Stimulated activated naive CD8-positive, alpha-beta T cell treated with anti-CD3 and anti-CD28 coated beads, Interleukin-15, Interleukin-2, amounts not matched to agents 100 U/mL and 50 U/mL, for 24 hours (primary cell): Measurements from ENCODE around the gene GDAP1L1.
"Not testable (repeated sequence)": the region's sequence is repeated elsewhere in the genome, so short reads cannot be mapped to it uniquely, and the experiment has no call there.

Experiments
- ATAC-seq: fragments of 150-1000 bp; cut with Tn5 transposase; one replicate; pipeline ENCODE4 v1.10.0; 2021
- DNase-seq: peaks from one replicate; pipeline ENCODE4 v3.0.0; 2021

The GDAP1L1 gene

DNA sequence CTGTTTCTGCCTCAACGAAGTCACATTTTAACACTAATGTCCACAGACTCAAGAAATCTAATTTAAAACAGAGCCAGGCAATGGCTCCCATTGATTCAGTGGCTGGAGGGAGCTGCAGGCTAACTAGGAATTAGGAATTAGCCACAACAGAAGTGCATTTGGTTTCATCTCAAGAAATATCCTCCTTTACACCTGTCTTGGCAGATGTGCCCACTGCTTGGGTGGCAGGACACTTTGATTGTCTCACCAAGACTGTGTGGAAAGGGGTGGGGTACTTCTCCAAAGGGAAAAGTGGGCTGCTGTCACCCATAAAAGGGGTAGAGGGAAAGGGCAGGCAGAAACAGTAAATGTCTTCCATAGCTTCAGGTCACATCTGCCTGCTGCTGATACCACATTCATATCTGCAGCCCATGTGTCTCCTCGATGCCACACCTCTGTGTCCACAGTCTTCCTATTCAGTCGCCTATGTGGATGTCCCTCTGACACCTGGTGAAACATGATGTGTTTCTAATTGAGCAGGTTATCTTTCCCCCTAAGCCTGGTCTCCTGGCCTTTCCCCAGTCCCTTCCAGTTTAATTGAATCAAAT lies 25.6 kb upstream of the GDAP1L1 start:
- no peak for DNase-seq
- ATAC-seq, result no peak

DNA sequence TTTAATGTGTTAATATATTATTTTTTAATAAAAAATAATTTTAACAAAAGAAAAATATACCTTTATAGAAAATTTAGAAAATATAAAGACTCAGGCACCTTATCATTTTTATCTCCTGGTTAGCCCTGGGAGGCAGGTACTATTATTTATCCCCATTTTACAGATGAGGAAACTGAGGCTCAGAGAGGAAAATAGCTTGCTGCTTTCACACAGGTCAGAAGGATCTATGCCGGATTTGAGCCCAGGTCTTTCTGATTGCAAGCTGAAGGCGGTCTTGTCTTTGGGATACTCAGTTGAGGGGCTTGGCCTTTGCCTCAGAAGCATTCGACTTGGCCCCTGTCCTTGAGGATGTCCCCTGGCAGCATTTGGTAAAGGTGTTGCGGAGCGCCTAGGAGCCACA lies 25.1 kb upstream of the GDAP1L1 start:
- DNase-seq (no peak), ATAC-seq (no peak)

DNA sequence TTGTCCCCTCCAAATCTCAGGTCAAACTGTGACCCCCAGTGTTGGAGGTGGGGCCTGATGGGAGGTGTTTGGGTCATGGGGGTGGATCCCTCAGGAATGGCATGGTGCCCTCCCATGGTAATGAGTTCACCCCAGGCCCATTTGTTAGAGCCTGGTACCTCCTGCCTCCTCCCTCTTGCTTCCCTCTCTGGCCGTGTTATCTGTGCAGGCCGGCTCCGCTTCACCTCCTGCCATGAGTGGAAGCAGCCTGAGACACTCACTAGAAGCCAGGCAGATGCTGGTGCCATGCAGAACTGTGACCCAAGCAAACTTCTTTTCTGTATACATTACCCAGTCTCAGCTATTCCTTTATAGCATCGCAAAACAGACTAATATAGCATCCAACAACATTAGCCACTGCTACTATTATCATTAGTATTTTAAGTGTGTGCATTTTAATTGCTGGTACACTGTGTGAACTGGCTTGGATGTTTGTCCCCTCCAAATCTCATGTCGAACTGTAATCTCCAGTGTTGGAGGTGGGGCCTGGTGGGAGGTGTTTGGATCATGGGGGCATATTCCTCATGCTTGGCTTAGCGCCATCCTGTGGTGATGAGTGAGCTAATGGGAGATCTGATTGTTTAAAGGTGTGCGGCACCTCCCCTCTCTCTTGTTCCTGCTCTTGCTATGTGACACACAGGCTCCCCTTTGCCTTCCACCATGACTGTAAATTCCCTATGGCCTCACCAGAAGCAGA lies 24.3 kb upstream of the GDAP1L1 start:
- DNase-seq, result no peak
- ATAC-seq, result no peak

GRCh38 chr20:44223721-44224120 lies 23.4 kb upstream of the GDAP1L1 start:
- DNase-seq (no peak), ATAC-seq (no peak)

GRCh38 chr20:44224637-44225036 lies 22.5 kb upstream of the GDAP1L1 start:
- ATAC-seq (no peak), DNase-seq (no peak)

- DNase-seq (no peak), ATAC-seq (no peak)
These were observed 18.4 kb upstream of the GDAP1L1 start for GRCh38 chr20:44228465-44229258.

- peak; percentile 71 for ATAC-seq
- DNase-seq, result no peak
These were observed 15.9 kb upstream of the GDAP1L1 start for GRCh38 chr20:44231193-44231592.

- ATAC-seq (no peak), DNase-seq (no peak)
These were observed 15.2 kb upstream of the GDAP1L1 start for GRCh38 chr20:44231713-44232468.

DNA sequence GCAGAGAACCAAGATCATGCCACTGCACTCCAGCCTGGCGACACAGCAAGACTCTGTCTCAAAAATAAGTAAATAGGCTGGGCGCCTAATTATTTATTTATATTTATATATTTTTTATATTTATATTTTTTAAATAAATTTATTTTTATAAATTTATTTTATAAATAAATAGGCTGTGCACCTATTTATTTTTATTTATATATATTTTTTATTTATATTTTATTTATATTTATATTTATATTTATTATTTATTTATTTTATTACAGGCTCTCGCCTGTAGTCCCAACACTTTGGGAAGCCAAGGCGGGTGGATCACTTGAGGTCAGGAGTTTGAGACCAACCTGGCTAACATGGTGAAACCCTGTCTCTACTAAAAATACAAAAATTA lies 14.6 kb upstream of the GDAP1L1 start:
- not testable (repeated sequence) for ATAC-seq, DNase-seq

DNA sequence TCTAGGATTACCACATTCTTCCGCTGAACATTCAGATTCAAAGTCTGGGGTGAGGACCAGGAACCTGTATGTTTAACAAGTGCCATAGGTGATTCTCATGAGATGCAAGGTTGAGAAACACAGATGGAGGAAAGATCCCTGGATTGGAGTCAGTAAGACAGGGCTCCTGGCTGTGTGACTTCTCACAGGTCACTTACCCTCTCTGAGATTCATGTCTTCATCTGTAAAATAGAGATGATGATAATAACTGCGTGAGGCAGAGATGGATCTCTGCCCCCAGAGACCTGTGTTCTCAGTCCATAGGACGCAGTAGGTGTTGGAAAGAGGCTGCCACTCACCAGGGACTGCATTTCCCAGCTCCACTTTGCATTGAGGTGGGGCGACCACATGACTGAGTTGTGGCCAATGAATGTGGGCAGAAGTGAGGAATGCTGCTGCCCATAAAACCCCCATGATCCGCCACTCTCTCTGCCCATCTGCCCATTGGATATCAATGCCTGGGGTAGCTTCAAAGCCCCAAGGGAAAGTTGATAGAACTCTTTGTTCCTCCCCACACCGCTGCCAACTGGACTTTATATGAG lies 13.6 kb upstream of the GDAP1L1 start:
- ATAC-seq (no peak), DNase-seq (no peak)

- DNase-seq (no peak), ATAC-seq (no peak)
These were observed 12.4 kb upstream of the GDAP1L1 start for GRCh38 chr20:44234566-44235317.

DNA sequence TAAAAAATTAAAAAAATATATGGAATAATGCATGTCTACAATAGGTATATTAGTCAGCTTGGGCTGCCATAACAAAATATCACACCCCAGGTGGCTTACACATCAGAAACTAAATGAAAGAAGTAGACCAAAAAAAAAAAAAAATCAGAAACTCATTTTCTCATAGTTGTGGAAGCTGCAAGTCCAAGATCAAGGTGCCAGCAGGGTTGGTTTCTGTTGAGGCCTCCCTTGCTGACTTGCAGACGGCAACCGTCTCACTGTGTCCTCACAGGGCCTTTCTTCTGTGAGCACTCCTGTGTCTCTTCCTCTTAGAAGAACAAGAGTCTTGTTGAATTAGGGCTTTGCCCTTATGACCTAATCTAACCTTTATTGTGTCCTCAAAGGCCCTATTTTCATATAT lies 11.4 kb upstream of the GDAP1L1 start:
- ATAC-seq, result no peak
- DNase-seq, result no peak

DNA sequence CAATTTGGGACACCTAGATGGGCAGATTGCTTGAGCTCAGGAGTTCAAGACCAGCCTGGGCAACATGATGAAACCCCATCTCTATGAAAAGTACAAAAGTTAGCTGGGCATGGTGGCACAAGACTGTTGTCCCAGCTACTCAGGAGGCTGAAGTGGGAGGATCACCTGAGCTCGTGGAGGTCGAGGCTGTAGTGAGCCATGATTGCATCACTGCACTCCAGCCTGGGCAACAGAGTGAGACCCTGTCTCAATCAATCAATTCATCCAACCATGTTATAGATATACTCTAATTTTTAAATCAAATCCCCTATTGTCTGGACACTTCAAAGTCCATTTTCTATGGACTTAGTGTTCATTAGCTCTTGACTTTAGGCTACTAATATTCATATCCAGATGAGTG lies 10.3 kb upstream of the GDAP1L1 start:
- not testable (repeated sequence) for ATAC-seq, DNase-seq

DNA sequence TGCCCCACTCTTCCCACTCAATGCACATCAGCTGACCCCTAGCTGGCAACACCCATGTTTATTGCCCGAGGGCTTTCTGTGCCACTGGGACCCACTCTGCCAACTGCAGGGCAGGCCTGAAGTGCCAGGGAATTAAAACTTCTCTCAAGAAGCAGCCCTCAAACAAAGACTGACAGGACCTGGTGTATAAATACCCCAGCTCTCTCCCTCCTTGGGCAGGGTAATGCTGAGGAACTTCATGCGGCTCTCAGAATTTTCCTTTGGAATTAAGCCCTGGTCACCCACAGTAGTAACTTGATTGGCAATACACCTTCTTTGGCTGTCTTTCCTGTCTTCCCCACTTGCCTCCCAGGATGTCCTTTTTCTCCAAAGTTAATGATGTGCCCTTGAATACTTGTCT lies 5.3 kb upstream of the GDAP1L1 start:
- ATAC-seq (no peak), DNase-seq (no peak)

GRCh38 chr20:44245977-44246376 lies 1.1 kb upstream of the GDAP1L1 start:
- ATAC-seq (no peak), DNase-seq (no peak)

- ATAC-seq (peak; percentile 55), DNase-seq (peak; percentile 55)
These were observed 690 bp downstream of the GDAP1L1 start for GRCh38 chr20:44247586-44248409.

DNA sequence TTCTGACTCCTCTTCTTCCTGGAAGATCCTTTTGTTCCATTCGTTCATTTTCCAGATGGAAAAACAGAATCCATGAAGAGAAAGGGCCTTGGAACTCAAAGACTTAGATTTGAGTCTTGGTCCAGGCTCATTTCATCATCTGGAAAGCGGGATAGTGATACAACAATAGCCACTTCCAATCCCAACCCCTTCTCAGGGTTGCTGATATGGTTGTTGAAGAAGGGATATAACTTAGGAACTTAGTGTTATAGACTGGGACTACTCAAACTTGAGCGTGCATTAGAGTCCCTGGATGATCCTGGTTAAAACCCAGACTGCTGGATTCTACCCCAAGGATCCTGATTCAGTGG lies 1.3 kb downstream of the GDAP1L1 start:
- no peak for ATAC-seq
- no peak for DNase-seq

DNA sequence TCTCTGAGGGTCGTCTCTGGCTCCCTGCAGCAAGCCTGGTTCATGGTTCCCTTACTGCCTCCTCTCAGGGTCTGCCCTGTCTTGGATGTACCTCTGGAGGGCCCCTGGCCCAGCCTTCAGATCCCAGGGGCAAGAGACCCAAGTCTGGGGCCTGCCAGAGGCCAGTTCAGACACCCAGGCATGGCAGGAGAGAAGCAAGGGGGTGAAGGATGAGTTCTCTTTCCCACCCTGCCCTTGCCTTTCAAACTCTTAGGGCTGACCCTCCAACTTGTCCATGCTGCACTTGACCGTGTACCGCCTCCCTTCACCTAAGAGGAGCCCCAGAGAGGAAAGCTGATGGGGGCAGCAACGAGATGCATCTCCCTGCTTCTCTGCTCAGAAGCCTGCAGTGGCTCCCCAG lies 4.2 kb downstream of the GDAP1L1 start:
- ATAC-seq (no peak), DNase-seq (no peak)

DNA sequence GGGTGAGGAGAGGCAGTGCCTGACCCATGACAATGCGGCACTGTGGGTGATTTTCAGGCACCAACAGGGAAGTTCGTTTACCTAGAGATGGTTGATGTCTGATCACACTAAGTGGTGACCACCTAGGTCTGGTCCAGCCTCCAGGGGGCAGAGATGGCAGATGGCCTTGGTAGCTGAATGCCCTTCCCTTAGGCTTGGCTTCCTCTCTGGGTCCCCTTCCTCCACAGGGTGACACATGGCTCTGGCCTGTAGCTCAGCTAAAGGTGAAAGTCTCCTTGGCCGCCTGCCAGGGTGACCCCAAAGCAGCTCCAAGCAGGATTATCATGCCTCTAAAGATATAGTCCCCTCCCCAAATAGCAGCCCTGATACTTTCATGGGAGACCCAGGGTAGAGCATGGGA lies 6.4 kb downstream of the GDAP1L1 start:
- DNase-seq, result no peak
- ATAC-seq, result no peak

GRCh38 chr20:44254073-44254472 lies 7.0 kb downstream of the GDAP1L1 start:
- no peak for DNase-seq
- ATAC-seq, result no peak

DNA sequence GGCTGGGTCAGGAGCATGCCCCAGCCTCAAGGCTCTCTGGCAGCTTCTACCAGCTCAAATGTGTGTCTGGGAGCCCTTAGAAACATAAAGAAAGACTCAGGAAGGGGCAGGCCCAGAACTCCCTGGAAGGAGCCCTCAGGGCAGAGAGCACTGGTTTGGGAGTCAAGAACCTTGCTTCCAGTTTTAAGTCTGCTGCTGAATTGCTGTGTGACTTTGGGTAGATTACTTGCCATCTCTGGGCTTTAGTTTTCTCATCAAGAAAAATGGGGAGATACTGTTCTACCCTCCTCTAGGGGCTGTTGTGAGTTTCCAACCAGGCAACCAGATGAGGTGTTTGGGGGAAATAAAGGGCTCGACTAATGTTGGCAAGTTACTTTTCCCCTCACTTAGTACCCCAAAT lies 8.8 kb downstream of the GDAP1L1 start:
- no peak for DNase-seq
- ATAC-seq, result no peak
